Measurements from ENCODE around the gene S1PR4. TPM values are rescaled to one million over a fixed set of nuclear protein-coding genes. Genes with fewer than 3 reads are reported as not detected.
"Not testable (repeated sequence)": the region's sequence is repeated elsewhere in the genome, so short reads cannot be mapped to it uniquely, and the experiment has no call there.

The S1PR4 gene
- total RNA-seq, 1 experiment from 2014 or later, result 0.26 TPM

DNA sequence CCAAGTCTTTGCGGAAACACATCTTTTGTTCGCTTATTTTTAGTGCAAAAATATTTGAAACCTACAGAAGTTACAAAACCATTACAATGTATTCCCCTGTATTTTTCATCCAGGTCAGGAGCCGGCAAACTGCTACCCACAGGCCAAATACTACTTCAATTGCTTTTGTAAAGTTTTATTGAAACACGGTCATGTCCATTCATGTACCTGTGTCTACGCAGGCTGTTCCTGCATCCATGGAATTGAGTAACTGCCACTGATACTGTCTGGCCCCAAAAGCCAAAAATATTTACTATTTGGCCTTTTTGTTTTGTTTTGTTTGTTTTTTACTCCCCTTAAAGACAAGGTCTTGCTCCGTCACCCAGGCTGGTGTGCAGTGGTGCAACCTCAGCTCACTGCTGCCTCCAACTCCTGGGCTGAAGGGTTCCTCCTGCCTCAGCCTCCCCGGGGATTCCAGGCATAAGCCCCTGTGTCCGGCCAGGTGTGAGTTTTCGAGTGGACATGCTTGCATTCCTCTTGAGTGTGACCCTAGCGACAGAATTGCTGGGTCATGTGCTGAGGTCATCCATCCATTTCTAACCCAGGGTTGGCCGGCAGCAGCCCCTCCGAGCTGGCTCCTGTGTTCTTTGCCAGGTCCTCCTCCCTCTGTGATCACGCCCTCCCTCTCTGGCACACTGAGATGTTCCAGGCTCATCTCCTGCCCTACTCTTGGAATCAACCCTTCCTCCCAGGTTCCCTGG, 10.9 kb upstream of the S1PR4 start:
- Histone ChIP-seq H3K9me2 (replicated peaks; ENCODE audit: low read length) (no peaks in the 10 kb centered on the region), H2AFZ (ENCODE audit: low read length) (no peak overlapping the region), H3K79me2 (ENCODE audit: low read length) (no peaks in the 10 kb centered on the region), H3K4me3 (ENCODE audit: low read length) (no peak overlapping the region), H3K27me3 (ENCODE audit: low read length) (no peaks in the 10 kb centered on the region), H3K4me2 (ENCODE audit: low read length) (no peak overlapping the region), H3K4me1 (ENCODE audit: insufficient read depth, low read length) (peaks cover 16% of the 10 kb centered on the region; the same call in 1 of the 2 replicates), H3K9me3 (ENCODE audit: low read length) (no peaks in the 10 kb centered on the region), H3K36me3 (ENCODE audit: low read depth, low read length) (no peaks in the 10 kb centered on the region), H3K9ac (ENCODE audit: low read length) (no peak overlapping the region), H4K20me1 (ENCODE audit: low read length) (no peaks in the 10 kb centered on the region), H3F3A (ENCODE audit: low read length, unreplicated experiment) (no peaks in the 10 kb centered on the region), H3K27ac (ENCODE audit: low read length) (no peak overlapping the region)
- POLR2A ChIA-PET (ENCODE audit: unreplicated experiment), result no interaction called here
- no TSS peak for BruUV-seq (replicated peaks)
- TF ChIP-seq EZH2 (IDR thresholded peaks at IDR 0.05; ENCODE audit: low read length, unreplicated experiment) (no peak), EZH2phosphoT487 (IDR thresholded peaks at IDR 0.05; ENCODE audit: borderline replicate concordance, low read length) (no peak)
- TF ChIP-seq, protein P1, sequence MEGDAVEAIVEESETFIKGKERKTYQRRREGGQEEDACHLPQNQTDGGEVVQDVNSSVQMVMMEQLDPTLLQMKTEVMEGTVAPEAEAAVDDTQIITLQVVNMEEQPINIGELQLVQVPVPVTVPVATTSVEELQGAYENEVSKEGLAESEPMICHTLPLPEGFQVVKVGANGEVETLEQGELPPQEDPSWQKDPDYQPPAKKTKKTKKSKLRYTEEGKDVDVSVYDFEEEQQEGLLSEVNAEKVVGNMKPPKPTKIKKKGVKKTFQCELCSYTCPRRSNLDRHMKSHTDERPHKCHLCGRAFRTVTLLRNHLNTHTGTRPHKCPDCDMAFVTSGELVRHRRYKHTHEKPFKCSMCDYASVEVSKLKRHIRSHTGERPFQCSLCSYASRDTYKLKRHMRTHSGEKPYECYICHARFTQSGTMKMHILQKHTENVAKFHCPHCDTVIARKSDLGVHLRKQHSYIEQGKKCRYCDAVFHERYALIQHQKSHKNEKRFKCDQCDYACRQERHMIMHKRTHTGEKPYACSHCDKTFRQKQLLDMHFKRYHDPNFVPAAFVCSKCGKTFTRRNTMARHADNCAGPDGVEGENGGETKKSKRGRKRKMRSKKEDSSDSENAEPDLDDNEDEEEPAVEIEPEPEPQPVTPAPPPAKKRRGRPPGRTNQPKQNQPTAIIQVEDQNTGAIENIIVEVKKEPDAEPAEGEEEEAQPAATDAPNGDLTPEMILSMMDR (conservative IDR thresholded peaks at IDR 0.05; ENCODE audit: low read depth, low read length), result no peak
- CTCF ChIA-PET, result no interaction called here
- no peak for ATAC-seq
- intact Hi-C loops (cut with micrococcal nuclease), result no loop called here
- DNase-seq, result no peak

DNA sequence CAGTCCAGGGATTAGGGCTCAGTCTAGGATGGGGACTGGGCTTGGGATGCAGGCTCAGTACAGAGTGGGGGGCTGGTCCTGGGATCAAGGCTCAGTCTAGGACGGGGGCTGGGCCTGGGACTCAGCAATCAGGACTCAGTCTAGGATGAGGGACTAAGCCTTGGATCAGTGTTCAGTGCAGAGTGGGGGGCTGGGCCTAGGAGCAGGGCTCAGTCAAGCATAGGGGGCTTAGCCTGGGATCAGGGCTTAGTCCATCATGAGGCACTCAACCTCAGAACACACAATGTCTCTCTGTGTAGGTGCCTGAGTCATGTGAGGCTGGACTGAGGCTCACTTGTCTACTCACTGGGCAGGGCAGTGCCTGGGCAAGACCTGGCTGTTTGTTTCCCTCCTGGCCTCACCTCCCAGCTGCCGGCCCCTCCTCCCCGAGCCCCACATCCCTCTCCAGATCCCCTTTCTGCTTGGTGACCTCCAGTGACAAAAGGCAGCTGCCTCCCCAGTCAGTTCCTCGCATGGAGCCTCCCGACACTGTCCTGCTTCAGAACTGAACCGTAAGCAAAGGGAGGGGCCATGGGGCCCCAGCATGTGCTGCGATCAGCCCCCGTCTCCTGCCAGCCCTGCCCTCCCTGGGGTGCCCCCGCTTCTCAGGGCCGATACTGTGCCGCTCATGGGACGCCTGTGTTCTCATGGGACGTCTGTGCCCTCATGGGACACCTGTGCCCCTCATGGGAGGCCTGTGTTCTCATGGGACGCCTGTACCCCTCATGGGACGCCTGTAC, 6.5 kb upstream of the S1PR4 start:
- peak; percentile 51 for DNase-seq

DNA sequence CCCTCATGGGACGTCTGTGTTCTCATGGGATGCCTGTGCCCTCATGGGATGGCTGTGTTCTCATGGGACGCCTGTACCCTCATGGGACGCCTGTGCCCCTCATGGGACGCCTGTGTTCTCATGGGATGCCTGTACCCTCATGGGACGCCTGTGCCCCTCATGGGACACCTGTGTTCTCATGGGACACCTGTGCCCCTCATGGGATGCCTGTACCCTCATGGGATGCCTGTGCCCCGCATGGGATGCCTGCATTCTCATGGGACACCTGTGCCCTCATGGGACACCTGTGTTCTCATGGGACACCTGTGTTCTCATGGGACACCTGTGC, 5.9 kb upstream of the S1PR4 start:
- H3K4me3 ChIP-seq (ENCODE audit: low read length); H3K27me3 ChIP-seq (ENCODE audit: low read length); H3K9me2 ChIP-seq (replicated peaks; ENCODE audit: low read length); H2AFZ ChIP-seq (ENCODE audit: low read length); H3K36me3 ChIP-seq (ENCODE audit: low read depth, low read length); DNase-seq; POLR2A ChIA-PET (ENCODE audit: unreplicated experiment); H3K79me2 ChIP-seq (ENCODE audit: low read length); H3K9ac ChIP-seq (ENCODE audit: low read length); intact Hi-C loops (cut with micrococcal nuclease); H3K9me3 ChIP-seq (ENCODE audit: low read length); CTCF ChIA-PET; H3K4me2 ChIP-seq (ENCODE audit: low read length); BruUV-seq (replicated peaks); H4K20me1 ChIP-seq (ENCODE audit: low read length); ATAC-seq; H3F3A ChIP-seq (ENCODE audit: low read length, unreplicated experiment): not testable (repeated sequence)
- H3K4me1 ChIP-seq (ENCODE audit: insufficient read depth, low read length), result peaks cover 30% of the 10 kb centered on the region
- H3K27ac ChIP-seq (ENCODE audit: low read length), result peak overlapping the region; percentile 32; the same call in 1 of the 2 replicates

More for the DNA sequence above, 6.5 kb upstream of the S1PR4 start:
- Histone ChIP-seq H2AFZ (ENCODE audit: low read length) (no peak overlapping the region), H3K27ac (ENCODE audit: low read length) (peak overlapping the region; percentile 32), H3K27me3 (ENCODE audit: low read length) (no peaks in the 10 kb centered on the region), H3K9ac (ENCODE audit: low read length) (no peak overlapping the region), H3K36me3 (ENCODE audit: low read depth, low read length) (no peaks in the 10 kb centered on the region), H3K9me2 (replicated peaks; ENCODE audit: low read length) (no peaks in the 10 kb centered on the region), H3K4me1 (ENCODE audit: insufficient read depth, low read length) (peaks cover 25% of the 10 kb centered on the region), H3K79me2 (ENCODE audit: low read length) (no peaks in the 10 kb centered on the region), H4K20me1 (ENCODE audit: low read length) (no peaks in the 10 kb centered on the region), H3K4me2 (ENCODE audit: low read length) (no peak overlapping the region), H3K4me3 (ENCODE audit: low read length) (no peak overlapping the region), H3F3A (ENCODE audit: low read length, unreplicated experiment) (no peaks in the 10 kb centered on the region), H3K9me3 (ENCODE audit: low read length) (no peaks in the 10 kb centered on the region)
- intact Hi-C loops (cut with micrococcal nuclease), result no loop called here
- no TSS peak for BruUV-seq (replicated peaks)
- TF ChIP-seq EZH2phosphoT487 (IDR thresholded peaks at IDR 0.05; ENCODE audit: borderline replicate concordance, low read length), result no peak
- no peak for TF ChIP-seq EZH2 (IDR thresholded peaks at IDR 0.05; ENCODE audit: low read length, unreplicated experiment)
- TF ChIP-seq, protein P1 (conservative IDR thresholded peaks at IDR 0.05; ENCODE audit: low read depth, low read length), result no peak
- peak; percentile 64 for ATAC-seq
- CTCF ChIA-PET, result no interaction called here
- POLR2A ChIA-PET (ENCODE audit: unreplicated experiment), result no interaction called here
